ENCODE data around the gene TMOD4. TPM values are rescaled to one million over a fixed set of nuclear protein-coding genes. Genes with fewer than 3 reads are reported as not detected.

Gene TMOD4
- total RNA-seq, 1 experiment from 2014 or later, result 1.3 TPM

DNA sequence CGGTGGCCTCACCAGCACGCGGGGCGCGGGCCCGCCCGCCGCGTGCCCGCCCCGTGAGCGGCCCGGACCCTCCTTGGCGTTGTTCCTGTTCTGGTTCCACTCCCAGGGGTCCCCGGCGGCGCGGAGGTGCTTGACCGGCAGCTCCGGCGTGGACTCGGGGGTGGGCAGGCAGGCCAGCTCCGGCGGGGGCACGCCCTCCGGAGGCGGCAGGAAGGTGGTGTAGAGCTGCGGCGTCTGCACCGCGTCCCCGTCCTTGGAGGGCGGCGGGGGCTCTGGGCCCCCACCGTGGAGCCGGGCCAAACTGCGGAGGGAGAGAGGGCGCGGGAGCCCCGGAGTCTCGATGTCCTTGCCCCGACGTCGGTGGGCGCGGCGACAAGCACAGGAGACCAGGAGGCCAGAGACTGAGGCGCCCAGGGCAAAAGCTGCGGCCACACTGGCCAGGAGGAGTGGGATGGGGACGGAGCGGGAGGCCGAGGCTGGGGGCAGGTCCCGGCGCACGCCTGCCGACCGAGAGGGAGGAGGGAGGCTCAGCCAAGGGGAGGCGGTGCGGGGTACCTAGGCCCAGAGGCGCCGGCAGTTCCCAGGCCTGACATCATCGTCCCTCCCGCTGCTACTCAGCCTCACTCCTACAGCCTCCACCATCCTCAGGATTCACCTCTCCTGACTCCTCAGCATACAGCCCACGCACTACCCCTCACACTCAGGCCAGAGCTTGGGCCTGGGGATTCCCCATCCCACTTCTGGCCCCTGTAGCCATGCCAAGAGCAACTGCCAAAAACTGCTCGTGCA is 42.6 kb downstream of the TMOD4 start:
- Histone ChIP-seq H3K27me3 (replicated peaks; ENCODE audit: control insufficient read depth, insufficient read depth, low read length) (no peaks in the 10 kb centered on the region), H3K9me3 (no peaks in the 10 kb centered on the region), H3K4me1 (peaks cover 5% of the 10 kb centered on the region; the same call in 1 of the 2 replicates), H3K4me3 (ENCODE audit: low read depth, low read length) (no peak overlapping the region), H3K36me3 (ENCODE audit: control insufficient read depth, insufficient read depth, low read length) (no peaks in the 10 kb centered on the region)
- peak overlapping the region; percentile 56 for H3K4me3 Mint-ChIP-seq (ENCODE audit: unreplicated experiment)
- no peaks in the 10 kb centered on the region for H3K27me3 Mint-ChIP-seq (ENCODE audit: insufficient read depth, unreplicated experiment)
- BruUV-seq (replicated peaks), result no TSS peak
- POLR2A ChIA-PET, result no interaction called here
- no peaks in the 10 kb centered on the region for H3K9me3 Mint-ChIP-seq (ENCODE audit: unreplicated experiment)
- H3K36me3 Mint-ChIP-seq (ENCODE audit: insufficient read depth, unreplicated experiment), result peaks cover 7% of the 10 kb centered on the region
- no peaks in the 10 kb centered on the region for H3K4me1 Mint-ChIP-seq (ENCODE audit: low read depth, unreplicated experiment)
- CTCF ChIA-PET, result no interaction called here
- intact Hi-C loops (cut with micrococcal nuclease; ENCODE audit: unreplicated experiment), result no loop called here
- H3K27ac Mint-ChIP-seq (ENCODE audit: unreplicated experiment), result no peak overlapping the region
- TF ChIP-seq, protein P1, sequence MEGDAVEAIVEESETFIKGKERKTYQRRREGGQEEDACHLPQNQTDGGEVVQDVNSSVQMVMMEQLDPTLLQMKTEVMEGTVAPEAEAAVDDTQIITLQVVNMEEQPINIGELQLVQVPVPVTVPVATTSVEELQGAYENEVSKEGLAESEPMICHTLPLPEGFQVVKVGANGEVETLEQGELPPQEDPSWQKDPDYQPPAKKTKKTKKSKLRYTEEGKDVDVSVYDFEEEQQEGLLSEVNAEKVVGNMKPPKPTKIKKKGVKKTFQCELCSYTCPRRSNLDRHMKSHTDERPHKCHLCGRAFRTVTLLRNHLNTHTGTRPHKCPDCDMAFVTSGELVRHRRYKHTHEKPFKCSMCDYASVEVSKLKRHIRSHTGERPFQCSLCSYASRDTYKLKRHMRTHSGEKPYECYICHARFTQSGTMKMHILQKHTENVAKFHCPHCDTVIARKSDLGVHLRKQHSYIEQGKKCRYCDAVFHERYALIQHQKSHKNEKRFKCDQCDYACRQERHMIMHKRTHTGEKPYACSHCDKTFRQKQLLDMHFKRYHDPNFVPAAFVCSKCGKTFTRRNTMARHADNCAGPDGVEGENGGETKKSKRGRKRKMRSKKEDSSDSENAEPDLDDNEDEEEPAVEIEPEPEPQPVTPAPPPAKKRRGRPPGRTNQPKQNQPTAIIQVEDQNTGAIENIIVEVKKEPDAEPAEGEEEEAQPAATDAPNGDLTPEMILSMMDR (IDR thresholded peaks at IDR 0.05; ENCODE audit: insufficient read depth in 1 of 2, low read depth in 1 of 2, low read length in 1 of 2, severe bottlenecking in 1 of 2, unreplicated experiment in 1 of 2), result no peak
- no peak for DNase-seq

DNA sequence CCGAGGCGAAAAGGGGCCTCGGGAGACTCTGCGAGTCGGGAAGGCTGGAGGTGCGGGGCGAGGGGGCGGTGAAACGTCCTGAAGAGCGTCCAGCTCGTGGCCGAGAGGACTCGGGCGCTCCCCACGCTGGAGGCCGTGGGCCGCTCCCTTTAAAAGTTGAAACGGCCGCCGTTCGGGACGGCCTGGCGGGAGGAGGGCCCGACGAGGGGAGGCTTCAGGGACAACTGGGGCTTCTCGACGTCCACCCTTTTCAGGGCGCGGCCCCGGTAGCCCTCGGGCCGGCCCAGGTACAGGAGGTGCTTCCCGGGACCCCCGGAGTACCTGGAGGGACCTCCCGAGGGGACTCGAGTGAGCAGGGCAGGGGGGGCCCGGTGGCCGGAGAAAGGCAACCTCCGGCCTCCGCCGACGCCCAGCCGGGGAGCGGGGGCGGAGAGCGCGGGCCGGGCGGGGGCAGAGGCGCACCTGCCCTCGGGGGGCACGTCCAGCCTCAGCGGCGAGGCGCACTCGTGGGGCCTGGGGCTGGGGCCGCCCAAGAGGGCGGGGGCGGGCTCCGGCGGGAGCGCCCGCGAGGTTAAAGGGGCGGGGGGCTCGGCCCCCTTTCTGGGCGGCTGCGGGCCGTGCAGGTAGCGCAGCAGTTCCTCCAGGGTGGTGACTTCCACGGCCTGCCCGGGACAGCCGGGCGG is 43.3 kb downstream of the TMOD4 start:
- DNase-seq, result no peak
- ChIA-PET POLR2A (no interaction called here), CTCF (interaction anchor here (1.2 kb wide), 1 partner anchor 9 kb away, joined by 4 read pairs; no protein-coding TSS in a partner anchor)
- BruUV-seq (replicated peaks), result no TSS peak
- no peaks in the 10 kb centered on the region for H3K9me3 Mint-ChIP-seq (ENCODE audit: unreplicated experiment)
- H3K4me3 Mint-ChIP-seq (ENCODE audit: unreplicated experiment), result no peak overlapping the region
- no peaks in the 10 kb centered on the region for H3K9me3 ChIP-seq
- H3K4me1 ChIP-seq, result peaks cover 5% of the 10 kb centered on the region; the same call in 1 of the 2 replicates
- no peaks in the 10 kb centered on the region for H3K4me1 Mint-ChIP-seq (ENCODE audit: low read depth, unreplicated experiment)
- no peaks in the 10 kb centered on the region for H3K27me3 ChIP-seq (replicated peaks; ENCODE audit: control insufficient read depth, insufficient read depth, low read length)
- peaks cover 7% of the 10 kb centered on the region for H3K36me3 Mint-ChIP-seq (ENCODE audit: insufficient read depth, unreplicated experiment)
- H3K4me3 ChIP-seq (ENCODE audit: low read depth, low read length), result no peak overlapping the region
- no peaks in the 10 kb centered on the region for H3K36me3 ChIP-seq (ENCODE audit: control insufficient read depth, insufficient read depth, low read length)
- intact Hi-C loops (cut with micrococcal nuclease; ENCODE audit: unreplicated experiment), result no loop called here
- H3K27me3 Mint-ChIP-seq (ENCODE audit: insufficient read depth, unreplicated experiment), result no peaks in the 10 kb centered on the region
- TF ChIP-seq, protein P1 (IDR thresholded peaks at IDR 0.05; ENCODE audit: insufficient read depth in 1 of 2, low read depth in 1 of 2, low read length in 1 of 2, severe bottlenecking in 1 of 2, unreplicated experiment in 1 of 2), result no peak
- peak overlapping the region; percentile 73 for H3K27ac Mint-ChIP-seq (ENCODE audit: unreplicated experiment)

DNA sequence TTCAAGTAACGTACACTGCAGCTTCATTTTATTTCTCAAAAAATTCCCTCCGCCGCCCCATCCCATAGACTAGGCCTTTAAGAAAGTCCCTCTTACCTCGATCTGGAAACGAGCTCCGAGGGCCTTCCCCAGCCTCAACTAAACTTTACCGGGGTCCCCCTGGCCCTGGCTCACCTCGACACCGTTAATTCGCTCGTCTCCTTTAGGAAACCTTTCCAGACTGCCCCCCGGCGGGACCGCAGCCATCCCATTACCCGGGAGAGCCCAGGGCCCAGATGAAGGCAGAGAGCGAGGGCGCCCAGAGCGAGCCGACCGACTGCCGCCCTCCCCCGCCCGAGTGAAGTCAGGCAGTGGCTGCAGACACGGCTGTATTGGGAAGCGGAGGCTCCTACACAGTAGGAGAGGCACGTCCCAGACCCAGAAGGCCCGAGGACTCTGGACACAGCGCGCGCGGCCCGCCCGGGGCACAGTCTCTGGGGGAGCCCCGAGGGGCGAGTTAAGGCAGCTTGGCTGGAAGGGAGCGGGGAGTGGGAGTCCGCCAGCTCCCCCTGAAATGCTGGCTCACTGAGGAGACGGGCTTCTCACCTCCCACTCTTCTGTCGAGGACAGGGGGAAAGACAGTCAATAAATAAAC is 44.0 kb downstream of the TMOD4 start:
- no peaks in the 10 kb centered on the region for H3K9me3 Mint-ChIP-seq (ENCODE audit: unreplicated experiment)
- CTCF ChIA-PET, result interaction anchor here (0.6 to 1.3 kb wide), 9 partner anchors 10 to 154 kb away, joined by 3 to 26 read pairs (median 4); partner anchors contain the start of gene CDC42SE1

More for the DNA sequence above, 44.0 kb downstream of the TMOD4 start:
- no peaks in the 10 kb centered on the region for H3K27me3 ChIP-seq (replicated peaks; ENCODE audit: control insufficient read depth, insufficient read depth, low read length)
- Mint-ChIP-seq H3K27ac (ENCODE audit: unreplicated experiment) (peak overlapping the region; percentile 73), H3K4me1 (ENCODE audit: low read depth, unreplicated experiment) (no peaks in the 10 kb centered on the region), H3K36me3 (ENCODE audit: insufficient read depth, unreplicated experiment) (peaks cover 7% of the 10 kb centered on the region), H3K27me3 (ENCODE audit: insufficient read depth, unreplicated experiment) (no peaks in the 10 kb centered on the region), H3K4me3 (ENCODE audit: unreplicated experiment) (peak overlapping the region; percentile 77)
- no peaks in the 10 kb centered on the region for H3K36me3 ChIP-seq (ENCODE audit: control insufficient read depth, insufficient read depth, low read length)
- H3K4me3 ChIP-seq (ENCODE audit: low read depth, low read length), result peak overlapping the region; percentile 32
- no TSS peak for BruUV-seq (replicated peaks)
- no peaks in the 10 kb centered on the region for H3K9me3 ChIP-seq
- peak in 1 of 2 experiments; percentile 25 for DNase-seq
- peaks cover 5% of the 10 kb centered on the region; the same call in 1 of the 2 replicates for H3K4me1 ChIP-seq
- intact Hi-C loops (cut with micrococcal nuclease; ENCODE audit: unreplicated experiment), result loop anchor here (2.0 kb wide), 1 partner anchor 15 kb away; the partner anchor contains the start of gene SEMA6C
- POLR2A ChIA-PET, result interaction anchor here (0.5 to 1.0 kb wide), 7 partner anchors 8 to 502 kb away, joined by 3 to 7 read pairs (median 3); partner anchors contain the start of genes ENSA and VPS72
- TF ChIP-seq, protein P1 (IDR thresholded peaks at IDR 0.05; ENCODE audit: insufficient read depth in 1 of 2, low read depth in 1 of 2, low read length in 1 of 2, severe bottlenecking in 1 of 2, unreplicated experiment in 1 of 2), result no peak
